Neutrophil (primary cell): ENCODE measurements around the gene LIPM.

Source experiments
- H3K27ac ChIP-seq: fragments of 200-600 bp; sonication (generic); 2 replicates; pipeline ENCODE4 v1.5.1; 2016; ENCODE audit warnings: mild to moderate bottlenecking, moderate library complexity
- H3K27me3 ChIP-seq: fragments of 200-600 bp; sonication (generic); 2 replicates; pipeline ENCODE4 v1.6.0; 2016; ENCODE audit warnings: mild to moderate bottlenecking
- H3K36me3 ChIP-seq: fragments of 200-600 bp; sonication (generic); 2 replicates; pipeline ENCODE4 v1.5.1; 2017
- H3K4me1 ChIP-seq, 2 experiments: fragments of 200-600 bp in 1 of 2; sonication (generic) in 1 of 2; 1 replicate in 1 of 2; 2 replicates in 1 of 2; pipeline versions ENCODE4 v1.5.1 to v1.6.1; 2013 to 2016; ENCODE audit warnings: low read depth in 1 of 2, low read length in 1 of 2, mild to moderate bottlenecking in 1 of 2, moderate library complexity in 1 of 2; ENCODE audit not compliant: control insufficient read depth in 1 of 2, insufficient read depth in 1 of 2
- H3K4me3 ChIP-seq, 2 experiments: fragments of 200-600 bp in 1 of 2; sonication (generic) in 1 of 2; 1 replicate in 1 of 2; 2 replicates in 1 of 2; pipeline ENCODE4 v1.5.1; 2013 to 2016; ENCODE audit warnings: low read depth in 1 of 2, low read length in 1 of 2, mild to moderate bottlenecking in 1 of 2, moderate library complexity in 1 of 2
- H3K9me3 ChIP-seq: fragments of 200-600 bp; sonication (generic); 2 replicates; pipeline ENCODE4 v1.5.1; 2016
- TF ChIP-seq, protein P1 (sequence below): fragments of 200-600 bp; sonication (generic); IDR thresholded peaks from 2 replicates; pipeline ENCODE4 v1.5.1; 2016; ENCODE audit warnings: antibody characterized with exemption

Gene LIPM

DNA sequence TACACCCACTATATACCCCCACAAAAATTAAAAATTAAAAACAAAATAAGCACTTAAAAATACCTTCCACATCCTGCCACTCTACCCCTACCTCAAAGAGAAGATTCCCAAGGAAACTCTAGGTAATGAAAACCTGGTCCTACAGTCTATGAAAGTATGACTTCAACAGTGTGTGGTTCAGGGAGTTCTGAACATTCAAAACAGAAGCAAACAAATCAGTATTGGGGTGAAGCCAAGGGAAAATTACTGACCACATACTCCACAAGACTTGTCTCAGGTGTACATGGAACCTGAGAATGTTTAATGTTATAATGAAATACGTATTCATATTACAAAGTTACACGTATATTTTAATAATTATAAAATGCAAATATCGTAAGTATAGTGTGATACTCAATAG, 20.3 kb upstream of the LIPM start:
- Histone ChIP-seq H3K27me3 (peaks cover 14% of the 10 kb centered on the region), H3K36me3 (no peaks in the 10 kb centered on the region), H3K4me3 (no peak overlapping the region), H3K9me3 (no peaks in the 10 kb centered on the region), H3K4me1 (no peaks in the 10 kb centered on the region), H3K27ac (no peak overlapping the region)
- TF ChIP-seq, protein P1, sequence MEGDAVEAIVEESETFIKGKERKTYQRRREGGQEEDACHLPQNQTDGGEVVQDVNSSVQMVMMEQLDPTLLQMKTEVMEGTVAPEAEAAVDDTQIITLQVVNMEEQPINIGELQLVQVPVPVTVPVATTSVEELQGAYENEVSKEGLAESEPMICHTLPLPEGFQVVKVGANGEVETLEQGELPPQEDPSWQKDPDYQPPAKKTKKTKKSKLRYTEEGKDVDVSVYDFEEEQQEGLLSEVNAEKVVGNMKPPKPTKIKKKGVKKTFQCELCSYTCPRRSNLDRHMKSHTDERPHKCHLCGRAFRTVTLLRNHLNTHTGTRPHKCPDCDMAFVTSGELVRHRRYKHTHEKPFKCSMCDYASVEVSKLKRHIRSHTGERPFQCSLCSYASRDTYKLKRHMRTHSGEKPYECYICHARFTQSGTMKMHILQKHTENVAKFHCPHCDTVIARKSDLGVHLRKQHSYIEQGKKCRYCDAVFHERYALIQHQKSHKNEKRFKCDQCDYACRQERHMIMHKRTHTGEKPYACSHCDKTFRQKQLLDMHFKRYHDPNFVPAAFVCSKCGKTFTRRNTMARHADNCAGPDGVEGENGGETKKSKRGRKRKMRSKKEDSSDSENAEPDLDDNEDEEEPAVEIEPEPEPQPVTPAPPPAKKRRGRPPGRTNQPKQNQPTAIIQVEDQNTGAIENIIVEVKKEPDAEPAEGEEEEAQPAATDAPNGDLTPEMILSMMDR = no peak

DNA sequence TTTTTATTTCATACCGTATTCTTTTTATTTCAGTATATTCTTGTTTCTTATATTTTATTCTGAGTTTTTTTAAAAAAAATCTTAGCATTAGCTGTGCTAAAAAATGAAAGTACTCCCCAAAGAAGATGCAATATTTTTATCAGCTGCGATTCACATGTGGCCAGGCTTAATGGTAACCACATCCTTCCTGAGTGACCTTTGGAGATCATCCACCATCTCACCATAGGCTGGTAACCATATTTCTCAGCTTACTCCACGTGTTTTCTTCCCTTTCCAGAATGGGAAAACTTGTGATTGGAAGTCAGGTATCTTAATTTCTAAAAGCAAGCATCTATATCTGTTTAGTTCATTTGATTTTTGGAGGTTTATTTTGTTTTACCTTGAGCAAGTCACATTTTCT, 18.8 kb upstream of the LIPM start:
- TF ChIP-seq, protein P1 = no peak
- H3K4me1 ChIP-seq = no peaks in the 10 kb centered on the region
- no peak overlapping the region for H3K4me3 ChIP-seq
- no peaks in the 10 kb centered on the region for H3K9me3 ChIP-seq
- H3K27me3 ChIP-seq = peaks cover 28% of the 10 kb centered on the region
- H3K36me3 ChIP-seq = no peaks in the 10 kb centered on the region
- H3K27ac ChIP-seq = no peak overlapping the region

DNA sequence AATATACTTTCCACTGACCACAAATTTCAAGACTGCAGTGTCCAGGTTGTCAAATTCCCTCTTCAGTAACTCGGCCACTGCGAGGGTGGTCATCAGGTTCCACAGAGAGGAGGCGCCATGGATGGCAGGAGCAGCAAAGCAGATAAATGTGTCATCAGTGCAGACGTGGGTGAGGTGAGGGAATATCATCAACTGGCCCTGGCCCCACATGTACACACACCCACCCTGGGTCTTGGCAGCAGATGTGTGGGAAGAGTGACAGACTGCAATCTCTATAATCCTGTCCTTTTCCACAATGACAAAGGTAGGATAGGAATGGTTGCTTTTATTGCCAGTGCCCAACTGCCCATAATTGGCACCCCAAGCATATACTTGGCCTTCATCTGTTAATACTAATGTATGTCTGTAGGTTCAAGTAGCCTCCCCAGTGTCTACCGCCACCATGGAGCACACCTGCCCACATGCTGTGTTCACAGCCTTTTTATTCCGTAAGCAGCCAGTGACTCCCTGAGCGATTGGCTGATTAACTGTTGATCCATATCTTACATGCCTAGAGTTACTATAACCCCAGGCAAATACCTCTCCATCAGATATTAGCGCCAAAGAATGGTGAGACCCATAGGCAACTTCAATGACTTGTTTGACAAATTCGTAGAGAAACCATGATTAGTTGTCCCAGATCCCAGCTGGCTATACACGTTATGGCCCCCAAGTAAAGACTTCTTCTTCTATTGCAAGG, 16.3 kb upstream of the LIPM start:
- peaks cover 36% of the 10 kb centered on the region for H3K27me3 ChIP-seq
- H3K36me3 ChIP-seq = no peaks in the 10 kb centered on the region
- H3K4me3 ChIP-seq = no peak overlapping the region
- TF ChIP-seq, protein P1 = no peak
- no peak overlapping the region for H3K27ac ChIP-seq
- H3K9me3 ChIP-seq = no peaks in the 10 kb centered on the region
- no peaks in the 10 kb centered on the region for H3K4me1 ChIP-seq

DNA sequence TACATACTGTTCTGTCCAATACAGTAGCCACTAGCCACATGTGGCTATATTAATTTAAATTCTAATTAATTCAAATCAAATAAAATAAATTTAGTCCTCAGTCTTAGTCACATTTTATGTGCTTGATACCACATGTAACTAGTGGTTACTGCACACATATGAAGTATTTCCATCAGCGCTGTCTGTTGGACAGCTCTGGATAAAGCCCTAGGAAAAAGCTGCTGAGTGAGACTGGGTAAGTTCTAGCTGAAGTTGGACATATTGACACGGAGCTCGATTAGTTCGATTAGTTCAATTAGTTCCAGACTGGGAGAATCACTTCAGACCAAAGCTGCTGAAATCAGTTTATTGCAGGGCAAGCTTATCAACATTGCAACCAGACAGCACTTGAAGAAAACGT, 15.1 kb upstream of the LIPM start:
- Histone ChIP-seq H3K27me3 (peaks cover 42% of the 10 kb centered on the region), H3K4me3 (no peak overlapping the region), H3K36me3 (no peaks in the 10 kb centered on the region), H3K9me3 (no peaks in the 10 kb centered on the region), H3K27ac (no peak overlapping the region), H3K4me1 (peaks cover 8 to 9% of the 10 kb centered on the region in 2 experiments)
- TF ChIP-seq, protein P1 = no peak

DNA sequence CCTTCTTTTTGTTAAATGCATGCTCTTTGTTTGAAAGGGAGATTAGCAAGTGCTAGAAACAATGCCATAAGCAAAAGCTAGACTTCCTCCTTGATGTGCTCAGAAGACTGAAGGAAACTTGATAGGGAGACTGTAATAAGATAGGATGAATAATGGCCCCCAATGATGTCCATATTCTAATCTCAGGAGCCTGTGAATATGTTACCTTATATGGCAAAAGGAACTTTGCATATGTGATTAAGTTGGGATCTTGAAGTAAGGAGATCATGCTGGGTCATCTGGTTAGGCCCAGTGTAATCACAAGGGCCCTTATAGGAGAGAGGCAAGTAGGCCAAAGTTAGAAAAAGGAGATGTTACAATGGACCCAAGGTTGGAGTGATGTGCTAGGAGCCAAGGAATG, 13.6 kb upstream of the LIPM start:
- Histone ChIP-seq H3K27ac (no peak overlapping the region), H3K27me3 (peaks cover 48% of the 10 kb centered on the region), H3K4me1 (peaks cover 18 to 20% of the 10 kb centered on the region in 2 experiments), H3K4me3 (no peak overlapping the region), H3K9me3 (no peaks in the 10 kb centered on the region), H3K36me3 (no peaks in the 10 kb centered on the region)
- TF ChIP-seq, protein P1 = no peak
